Epithelial cell of esophagus (primary cell): ENCODE results near the gene PMVK.
"Not testable (repeated sequence)": the region's sequence is repeated elsewhere in the genome, so short reads cannot be mapped to it uniquely, and the experiment has no call there.

Source experiments
- DNase-seq: peaks from one replicate; pipeline ENCODE4 v3.0.0; 2010; ENCODE audit warnings: low read depth
- H3K4me3 ChIP-seq: 2 replicates; pipeline ENCODE4 v1.5.1; 2011; ENCODE audit warnings: mild to moderate bottlenecking, low read length, control low read depth
- CTCF ChIP-seq: IDR thresholded peaks from 2 replicates; pipeline ENCODE4 v1.5.1; 2011; ENCODE audit warnings: low read depth, mild to moderate bottlenecking, low read length, control low read depth, inconsistent platforms; ENCODE audit not compliant: insufficient read depth; ENCODE audit errors: missing control alignments

PMVK gene

GRCh38 chr1:154936555-154937084, at the start of gene PMVK:
Gene PMVK, minus strand, starts transcription at chr1:154936719. Its CDS starts 34 bp downstream, at chr1:154936685.
- peak; percentile 36 for TF ChIP-seq CTCF
- peak within 1 kb of the TSS; percentile 67 for H3K4me3 ChIP-seq
- DNase-seq, result peak; percentile 98

GRCh38 chr1:154983776-154984466, 47.4 kb upstream of the PMVK start:
- DNase-seq, result no peak
- peak overlapping the region; percentile 91 for H3K4me3 ChIP-seq
- TF ChIP-seq CTCF, result no peak

GRCh38 chr1:154982897-154983648, 46.6 kb upstream of the PMVK start, which contains the start of gene FLAD1:
Gene FLAD1, plus strand, starts transcription at chr1:154983344. Its CDS starts 351 bp downstream, at chr1:154983695.
- peak; percentile 100 for DNase-seq
- peak within 1 kb of the TSS; percentile 91 for H3K4me3 ChIP-seq
- no peak for TF ChIP-seq CTCF

- peak overlapping the region; percentile 91 for H3K4me3 ChIP-seq
- TF ChIP-seq CTCF, result no peak
- DNase-seq, result no peak
Observed at GRCh38 chr1:154982341-154982740, 45.8 kb upstream of the PMVK start.

GRCh38 chr1:154978360-154978759, 41.8 kb upstream of the PMVK start:
- TF ChIP-seq CTCF, result no peak
- no peak for DNase-seq
- no peak overlapping the region for H3K4me3 ChIP-seq

- DNase-seq, result not testable (repeated sequence)
Observed at GRCh38 chr1:154977762-154978161, 41.2 kb upstream of the PMVK start.

GRCh38 chr1:154975409-154976059, 39.0 kb upstream of the PMVK start:
- TF ChIP-seq CTCF, result no peak
- DNase-seq, result peak; percentile 43
- peak overlapping the region; percentile 61 for H3K4me3 ChIP-seq

More at GRCh38 chr1:154977762-154978161, 41.2 kb upstream of the PMVK start:
- not testable (repeated sequence) for H3K4me3 ChIP-seq
